Measurements from ENCODE around the gene OR52J3.

OR52J3 gene

DNA sequence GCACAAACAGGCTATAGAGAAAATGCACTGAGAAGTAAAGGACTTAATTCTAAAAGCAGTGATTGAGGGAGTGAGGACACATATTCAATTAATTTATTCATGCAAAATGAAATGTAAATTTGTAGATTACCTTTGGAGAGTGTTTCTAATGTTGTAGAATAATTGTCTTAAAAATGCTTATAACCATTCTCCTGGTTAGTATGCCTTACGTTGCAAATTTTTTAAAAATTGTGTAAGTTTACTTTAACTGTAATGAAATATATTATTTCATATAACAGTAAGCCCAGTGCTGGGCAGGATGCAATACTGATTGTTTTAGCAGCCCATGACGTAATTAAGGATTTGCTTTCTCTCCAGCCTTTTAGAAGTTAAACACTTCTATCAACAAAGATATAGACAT lies 49.7 kb downstream of the OR52J3 start:
- no peak for DNase-seq (ENCODE audit: low spot score)
